Fibroblast of villous mesenchyme (primary cell): Measurements from ENCODE around the gene GPAM. TPM values are rescaled to one million over a fixed set of nuclear protein-coding genes. Genes with fewer than 3 reads are reported as not detected.

Experiments used
- DNase-seq: peaks from one replicate; pipeline ENCODE4 v3.0.0-alpha.2; 2010; ENCODE audit warnings: low read depth
- H3K4me3 ChIP-seq: 2 replicates; pipeline ENCODE4 v1.5.1; 2011; ENCODE audit warnings: low read depth, mild to moderate bottlenecking, low read length
- total RNA-seq: library from RNA; depleted of rRNA; stranded (reverse); fragments of >200 nt; gene quantifications from 2 replicates; pipeline ENCODE4 v1.2.3, GENCODE V29; 2012
- TF ChIP-seq, protein P1 (sequence below): IDR thresholded peaks from 2 replicates; pipeline ENCODE4 v1.5.1; 2012; ENCODE audit warnings: low read depth, mild to moderate bottlenecking, low read length; ENCODE audit not compliant: insufficient read depth

Gene GPAM
- total RNA-seq, 1 donor = 12.5 TPM

DNA sequence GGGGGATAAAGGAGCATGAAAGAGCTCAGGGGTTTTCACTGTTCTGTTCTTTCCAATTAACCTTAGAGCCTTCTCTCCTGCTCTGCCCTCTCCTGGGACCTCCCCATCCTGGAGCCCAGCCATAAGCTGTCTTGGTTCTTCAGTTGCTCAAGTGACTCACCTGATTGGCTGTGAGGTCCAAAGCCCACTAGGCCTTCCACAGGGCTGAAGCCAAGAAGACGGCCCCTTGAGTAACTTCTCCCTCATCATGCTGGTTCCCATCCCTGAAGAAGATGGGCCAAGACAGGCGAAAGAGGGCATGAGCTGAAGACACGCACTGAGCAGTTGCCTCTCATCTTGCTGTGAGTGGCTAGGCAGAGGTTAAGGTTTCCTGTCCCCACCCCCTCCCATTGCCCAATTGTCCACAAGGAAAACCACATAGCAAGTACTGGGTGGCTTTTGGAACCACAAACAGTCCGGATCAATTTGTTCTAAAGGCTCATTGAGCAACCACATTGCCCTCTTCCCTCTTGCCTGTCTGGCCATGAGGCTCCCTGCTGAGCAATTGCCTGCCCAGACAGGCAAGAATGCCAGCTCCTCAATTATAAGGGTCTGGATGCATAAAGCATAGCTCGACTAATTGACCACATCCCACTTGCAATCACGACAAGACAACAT, 43.9 kb upstream of the GPAM start:
- TF ChIP-seq, protein P1, sequence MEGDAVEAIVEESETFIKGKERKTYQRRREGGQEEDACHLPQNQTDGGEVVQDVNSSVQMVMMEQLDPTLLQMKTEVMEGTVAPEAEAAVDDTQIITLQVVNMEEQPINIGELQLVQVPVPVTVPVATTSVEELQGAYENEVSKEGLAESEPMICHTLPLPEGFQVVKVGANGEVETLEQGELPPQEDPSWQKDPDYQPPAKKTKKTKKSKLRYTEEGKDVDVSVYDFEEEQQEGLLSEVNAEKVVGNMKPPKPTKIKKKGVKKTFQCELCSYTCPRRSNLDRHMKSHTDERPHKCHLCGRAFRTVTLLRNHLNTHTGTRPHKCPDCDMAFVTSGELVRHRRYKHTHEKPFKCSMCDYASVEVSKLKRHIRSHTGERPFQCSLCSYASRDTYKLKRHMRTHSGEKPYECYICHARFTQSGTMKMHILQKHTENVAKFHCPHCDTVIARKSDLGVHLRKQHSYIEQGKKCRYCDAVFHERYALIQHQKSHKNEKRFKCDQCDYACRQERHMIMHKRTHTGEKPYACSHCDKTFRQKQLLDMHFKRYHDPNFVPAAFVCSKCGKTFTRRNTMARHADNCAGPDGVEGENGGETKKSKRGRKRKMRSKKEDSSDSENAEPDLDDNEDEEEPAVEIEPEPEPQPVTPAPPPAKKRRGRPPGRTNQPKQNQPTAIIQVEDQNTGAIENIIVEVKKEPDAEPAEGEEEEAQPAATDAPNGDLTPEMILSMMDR = no peak
- peak; percentile 21 for DNase-seq
- no peak overlapping the region for H3K4me3 ChIP-seq

- DNase-seq = no peak
- no peak overlapping the region for H3K4me3 ChIP-seq
- TF ChIP-seq, protein P1 = no peak
These were observed 43.1 kb upstream of the GPAM start for GRCh38 chr10:112226439-112227248.

DNA sequence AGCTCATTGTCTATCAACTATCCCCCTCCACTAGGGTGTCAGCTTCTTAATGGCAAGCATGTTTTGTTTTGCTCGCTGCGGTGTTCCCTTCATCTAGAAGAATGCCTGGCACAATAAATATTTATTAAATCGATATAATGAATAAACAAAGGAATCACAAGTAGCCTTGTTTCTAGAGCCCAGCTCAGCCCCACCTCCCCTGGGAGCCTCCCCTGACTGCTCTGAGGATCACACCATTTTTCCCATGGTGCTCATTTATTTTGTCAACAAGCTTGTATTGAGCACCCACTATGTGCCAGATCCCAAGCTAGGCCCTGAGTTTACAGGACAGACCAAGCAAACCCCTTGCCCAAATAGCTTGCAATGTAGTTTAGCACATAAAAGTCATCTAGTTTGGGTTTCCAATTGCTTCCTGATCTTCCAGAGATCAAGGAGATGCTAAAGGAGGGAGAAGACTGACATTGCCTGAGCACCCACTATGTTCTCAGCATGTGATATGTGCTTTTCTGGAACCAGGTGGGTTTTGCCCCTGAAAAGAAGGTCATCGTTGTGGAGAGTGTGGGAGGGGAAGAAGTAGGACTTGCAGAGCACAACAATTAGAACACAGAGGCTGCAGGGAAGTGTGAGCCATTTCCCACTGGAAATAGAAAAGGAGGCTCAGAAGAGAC, 42.3 kb upstream of the GPAM start:
- TF ChIP-seq, protein P1 = no peak
- no peak overlapping the region for H3K4me3 ChIP-seq
- no peak for DNase-seq

- no peak overlapping the region for H3K4me3 ChIP-seq
- no peak for DNase-seq
- TF ChIP-seq, protein P1 = no peak
These were observed 41.5 kb upstream of the GPAM start for GRCh38 chr10:112224933-112225529.

DNA sequence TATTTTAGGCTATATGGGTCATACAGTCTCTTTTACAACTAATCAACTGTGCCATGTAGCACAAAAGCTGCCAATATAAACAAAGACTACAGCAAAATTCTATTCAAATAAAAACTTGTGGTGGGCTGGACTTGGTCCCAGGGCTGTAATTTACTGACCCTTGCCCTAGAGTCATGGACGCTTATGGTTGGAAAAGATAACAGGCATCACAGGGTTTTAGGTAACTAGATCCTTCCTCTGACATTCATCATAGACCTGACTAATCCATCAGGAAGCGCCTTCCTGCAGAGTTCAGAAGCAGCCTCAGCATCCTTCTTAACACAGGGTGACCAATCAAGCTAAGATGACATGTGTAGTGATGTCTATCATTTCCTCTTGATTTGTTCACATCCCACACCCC, 40.2 kb upstream of the GPAM start:
- TF ChIP-seq, protein P1 = no peak
- DNase-seq = no peak
- no peak overlapping the region for H3K4me3 ChIP-seq

DNA sequence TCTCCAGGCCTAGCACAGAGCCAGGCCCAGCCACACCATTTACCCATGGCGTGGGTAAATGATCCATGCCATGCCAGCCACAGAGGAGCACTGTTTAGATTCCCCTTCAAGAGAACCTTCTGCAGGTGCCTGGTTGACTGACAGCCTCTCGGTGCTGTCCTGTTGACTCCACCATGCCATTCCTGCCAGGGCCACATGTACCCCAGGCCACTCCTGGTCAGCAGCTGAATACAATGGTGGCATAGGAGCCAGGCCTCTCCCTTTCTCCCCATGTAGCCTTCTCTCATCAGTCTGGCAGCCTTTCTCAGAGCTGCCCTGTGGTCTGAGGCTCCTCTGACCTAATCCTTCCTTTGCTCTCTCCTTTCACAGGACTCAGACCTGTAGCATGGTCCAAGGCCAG, 39.2 kb upstream of the GPAM start:
- H3K4me3 ChIP-seq = no peak overlapping the region
- DNase-seq = no peak
- TF ChIP-seq, protein P1 = no peak
